ENCODE data around the gene CATSPER1.

DNA sequence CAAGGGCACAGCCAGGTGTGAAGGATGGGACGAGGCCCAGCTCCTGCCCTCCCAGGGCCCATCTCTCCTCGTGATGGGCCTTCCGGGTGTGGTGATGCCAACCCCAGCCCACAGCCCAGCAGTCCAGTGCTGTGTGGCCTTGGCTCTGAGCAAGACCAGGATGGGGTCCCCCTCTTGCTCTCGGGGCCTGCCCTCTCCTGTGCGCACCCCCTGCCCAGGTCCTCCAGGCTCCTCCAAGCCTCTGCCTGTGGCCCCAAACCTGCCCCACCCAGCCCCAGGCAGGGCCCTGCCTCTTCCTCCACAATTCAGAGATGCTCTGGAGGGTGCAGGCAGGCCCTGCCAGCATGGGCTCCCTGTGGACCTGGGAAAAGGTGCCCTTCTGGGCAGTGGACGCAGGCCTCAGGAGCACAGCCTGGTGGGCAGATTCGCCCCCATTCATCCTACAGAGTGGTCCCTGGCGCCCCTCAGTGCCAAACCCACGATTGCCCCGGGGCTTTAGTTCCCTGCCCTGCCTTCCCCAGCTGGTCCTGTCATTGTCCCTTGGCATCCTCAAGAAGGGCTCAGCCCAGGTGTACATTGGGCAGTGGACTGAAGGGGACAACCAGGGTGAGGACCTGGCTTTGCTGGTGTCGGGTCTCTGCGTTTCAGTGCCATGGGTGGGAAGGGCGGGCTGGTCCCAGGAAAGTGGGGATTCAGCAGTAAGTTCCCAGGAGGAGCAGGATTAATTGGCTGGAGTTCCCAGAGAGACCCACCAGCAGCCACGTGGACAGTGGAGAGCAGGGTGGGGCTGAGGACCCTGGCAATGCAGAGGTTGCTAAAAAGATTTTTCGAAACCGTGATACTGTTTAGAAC is 44.1 kb downstream of the CATSPER1 start:
- TF ChIP-seq POLR2A (IDR thresholded peaks at IDR 0.05; ENCODE audit: control extremely low read depth in 1 of 2, low read depth in 2 of 2, low read length in 2 of 2) (no peak), TAF1 (IDR thresholded peaks at IDR 0.05; ENCODE audit: low read depth, low read length) (no peak), NANOG (IDR thresholded peaks at IDR 0.05; ENCODE audit: insufficient read depth, low read depth, low read length, poor library complexity, severe bottlenecking) (no peak), JUND (IDR thresholded peaks at IDR 0.05; ENCODE audit: low read length) (no peak), YY1 (IDR thresholded peaks at IDR 0.05; ENCODE audit: low read depth, low read length) (no peak), BACH1 (IDR thresholded peaks at IDR 0.05; ENCODE audit: low read length) (no peak), RFX5 (IDR thresholded peaks at IDR 0.05; ENCODE audit: borderline replicate concordance, low read depth, low read length) (no peak), SIN3A (conservative IDR thresholded peaks at IDR 0.05 in 1 of 2, IDR thresholded peaks at IDR 0.05 in 1 of 2; ENCODE audit: low read depth in 1 of 2, low read length in 2 of 2) (no peak), RBBP5 (IDR thresholded peaks at IDR 0.05; ENCODE audit: borderline replicate concordance, low read depth, low read length) (no peak), RAD21 (IDR thresholded peaks at IDR 0.05 in 1 of 2, conservative IDR thresholded peaks at IDR 0.05 in 1 of 2; ENCODE audit: low read depth in 2 of 2, low read length in 2 of 2) (0 out of 4 replicates have a peak, but pooled peaks of 1 of the 2 experiments have one; percentile 1)
- TF ChIP-seq, protein P1, sequence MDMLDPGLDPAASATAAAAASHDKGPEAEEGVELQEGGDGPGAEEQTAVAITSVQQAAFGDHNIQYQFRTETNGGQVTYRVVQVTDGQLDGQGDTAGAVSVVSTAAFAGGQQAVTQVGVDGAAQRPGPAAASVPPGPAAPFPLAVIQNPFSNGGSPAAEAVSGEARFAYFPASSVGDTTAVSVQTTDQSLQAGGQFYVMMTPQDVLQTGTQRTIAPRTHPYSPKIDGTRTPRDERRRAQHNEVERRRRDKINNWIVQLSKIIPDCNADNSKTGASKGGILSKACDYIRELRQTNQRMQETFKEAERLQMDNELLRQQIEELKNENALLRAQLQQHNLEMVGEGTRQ (IDR thresholded peaks at IDR 0.05; ENCODE audit: low read length), result no peak
